SU-DHL-6 (cell line): Measurements from ENCODE around the gene HDGFL2.

Source experiments
- H2AFZ ChIP-seq: fragments of 200-600 bp; sonication (generic); 2 replicates; pipeline ENCODE4 v1.6.1; 2014; ENCODE audit warnings: low read depth, mild to moderate bottlenecking, moderate library complexity, mixed read lengths, antibody characterized with exemption, low read length; ENCODE audit not compliant: severe bottlenecking
- H3F3A ChIP-seq: fragments of 200-600 bp; shearing (Covaris generic); 2 replicates; pipeline ENCODE4 v1.6.0; 2016; ENCODE audit warnings: antibody characterized with exemption, mild to moderate bottlenecking; ENCODE audit not compliant: insufficient read depth
- H3K27ac ChIP-seq: fragments of 200-600 bp; sonication (generic); 2 replicates; pipeline ENCODE4 v1.5.1; 2016; ENCODE audit warnings: low read depth, mild to moderate bottlenecking, low read length, moderate library complexity, mixed read lengths
- H3K27me3 ChIP-seq: fragments of 200-600 bp; sonication (generic), shearing (Covaris generic); 2 replicates; pipeline ENCODE4 v1.6.0; 2014; ENCODE audit warnings: mild to moderate bottlenecking, low read length
- H3K36me3 ChIP-seq: fragments of 200-600 bp; sonication (generic); 2 replicates; pipeline ENCODE4 v1.6.1; 2014; ENCODE audit warnings: mild to moderate bottlenecking, low read length, mixed read lengths
- H3K4me2 ChIP-seq: fragments of 300-600, 200-600 bp; shearing (Covaris generic), sonication (generic); 2 replicates; pipeline ENCODE4 v1.6.0; 2014; ENCODE audit warnings: low read length, low read depth, mild to moderate bottlenecking; ENCODE audit not compliant: poor library complexity, severe bottlenecking
- H3K4me3 ChIP-seq: fragments of 200-600 bp; sonication (generic); 2 replicates; pipeline ENCODE4 v1.5.1; 2014; ENCODE audit warnings: antibody characterized with exemption, low read length, mild to moderate bottlenecking, mixed read lengths; ENCODE audit not compliant: insufficient read depth, poor library complexity, severe bottlenecking
- H3K79me2 ChIP-seq: fragments of 200-600 bp; sonication (generic); 2 replicates; pipeline ENCODE4 v1.6.1; 2014; ENCODE audit warnings: mild to moderate bottlenecking, low read length, moderate library complexity; ENCODE audit not compliant: insufficient read depth
- H3K9ac ChIP-seq: fragments of 200-600 bp; sonication (generic); 2 replicates; pipeline ENCODE4 v1.7.0; 2014; ENCODE audit warnings: mild to moderate bottlenecking, low read length
- H3K9me2 ChIP-seq: fragments of 200-600 bp; sonication (generic); replicated peaks from 2 replicates; pipeline ENCODE4 v1.6.1; 2014; ENCODE audit warnings: low read length; ENCODE audit not compliant: insufficient read depth
- H3K9me3 ChIP-seq: fragments of 200-600 bp; sonication (generic); 2 replicates; pipeline ENCODE4 v1.6.1; 2014; ENCODE audit warnings: low read length, mixed read lengths; ENCODE audit not compliant: insufficient read depth
- H4K20me1 ChIP-seq: fragments of 200-600 bp; sonication (generic); 2 replicates; pipeline ENCODE4 v1.6.1; 2014; ENCODE audit warnings: low read depth, mild to moderate bottlenecking, antibody characterized with exemption, low read length, moderate library complexity, mixed read lengths
- CTCF ChIP-seq: fragments of 200-600 bp; sonication (generic); IDR thresholded peaks from one replicate; pipeline ENCODE4 v1.5.1; 2017; ENCODE audit warnings: antibody characterized with exemption, mild to moderate bottlenecking, low read length, moderate library complexity; ENCODE audit not compliant: insufficient read depth, poor library complexity, severe bottlenecking
- EZH2phosphoT487 ChIP-seq: fragments of 200-600 bp; sonication (generic), shearing (Covaris generic); conservative IDR thresholded peaks from 2 replicates; pipeline ENCODE4 v1.6.1; 2018; ENCODE audit warnings: mild to moderate bottlenecking, antibody characterized with exemption, low read length, moderate library complexity, mixed read lengths

HDGFL2 gene

GRCh38 chr19:4439243-4439642 lies 32.9 kb upstream of the HDGFL2 start:
- no peak overlapping the region for H3K27ac ChIP-seq
- H3K4me3 ChIP-seq = no peak overlapping the region
- H3K4me2 ChIP-seq = no peak overlapping the region
- no peaks in the 10 kb centered on the region for H3F3A ChIP-seq
- H3K36me3 ChIP-seq = peaks cover 4% of the 10 kb centered on the region; the same call in 1 of the 2 replicates
- H3K9ac ChIP-seq = no peak overlapping the region
- no peak for TF ChIP-seq EZH2phosphoT487
- no peak for TF ChIP-seq CTCF
- H3K79me2 ChIP-seq = peaks cover 11% of the 10 kb centered on the region; the same call in 1 of the 2 replicates
- H3K27me3 ChIP-seq = no peaks in the 10 kb centered on the region
- no peaks in the 10 kb centered on the region for H3K9me2 ChIP-seq
- no peak overlapping the region for H2AFZ ChIP-seq
- no peaks in the 10 kb centered on the region for H4K20me1 ChIP-seq
- no peaks in the 10 kb centered on the region for H3K9me3 ChIP-seq

DNA sequence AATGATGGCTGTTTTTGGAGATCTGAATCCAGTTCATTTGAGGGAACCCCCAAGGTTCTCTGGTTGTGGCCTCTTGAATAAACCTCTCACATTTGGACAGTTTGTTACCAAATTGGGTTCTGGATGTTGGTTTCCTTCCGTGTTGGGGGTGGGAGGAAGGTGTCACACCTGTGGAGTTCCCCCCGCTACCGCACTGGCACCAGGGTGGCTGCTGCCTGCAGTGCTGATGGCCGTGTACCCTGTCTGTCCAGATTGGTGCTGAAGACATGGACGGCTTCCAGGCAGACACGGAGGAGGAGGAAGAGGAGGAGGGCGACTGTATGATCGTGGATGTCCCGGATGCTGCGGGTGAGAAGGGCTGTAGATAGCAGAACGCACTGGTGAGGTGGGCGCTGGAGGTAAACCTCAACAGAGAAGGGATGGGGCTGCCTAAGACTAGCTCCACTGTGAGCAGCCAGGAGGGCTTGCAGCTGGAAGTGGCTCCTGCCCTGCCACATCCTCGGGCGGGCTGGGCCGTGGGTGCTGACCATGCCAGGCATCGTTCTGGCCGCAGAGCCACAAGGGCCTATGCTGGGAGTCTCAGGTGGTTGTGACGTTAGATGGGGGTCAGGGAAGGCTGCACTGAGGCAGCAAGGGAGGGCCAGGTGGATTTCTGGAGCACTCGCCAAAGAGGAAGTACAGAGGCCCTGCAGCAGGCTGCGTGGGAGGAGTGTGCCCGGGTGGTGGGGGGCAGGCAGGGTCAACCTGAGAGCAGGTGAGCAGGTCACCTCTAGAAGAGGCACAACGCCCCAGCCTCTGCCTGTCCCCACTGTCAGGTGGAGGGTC lies 29.9 kb upstream of the HDGFL2 start:
- no peak overlapping the region for H3K4me2 ChIP-seq
- no peaks in the 10 kb centered on the region for H3K9me2 ChIP-seq
- H3K27me3 ChIP-seq = no peaks in the 10 kb centered on the region
- no peaks in the 10 kb centered on the region for H3K9me3 ChIP-seq
- 0 out of 2 replicates have a peak, but pooled peaks cover 4% of the 10 kb centered on the region for H3K36me3 ChIP-seq
- no peak overlapping the region for H2AFZ ChIP-seq
- H3K27ac ChIP-seq = no peak overlapping the region
- H3K9ac ChIP-seq = no peak overlapping the region
- no peaks in the 10 kb centered on the region for H4K20me1 ChIP-seq
- H3K4me3 ChIP-seq = no peak overlapping the region
- no peaks in the 10 kb centered on the region for H3F3A ChIP-seq
- TF ChIP-seq EZH2phosphoT487 = no peak
- H3K79me2 ChIP-seq = no peaks in the 10 kb centered on the region

- Histone ChIP-seq H3K27ac (no peak overlapping the region), H3K9me2 (no peaks in the 10 kb centered on the region), H3K9ac (no peak overlapping the region), H3K36me3 (0 out of 2 replicates have a peak, but pooled peaks cover 4% of the 10 kb centered on the region), H3K27me3 (no peaks in the 10 kb centered on the region), H3K79me2 (no peaks in the 10 kb centered on the region), H4K20me1 (no peaks in the 10 kb centered on the region), H3K4me3 (no peak overlapping the region), H2AFZ (no peak overlapping the region), H3K9me3 (no peaks in the 10 kb centered on the region), H3F3A (no peaks in the 10 kb centered on the region), H3K4me2 (no peak overlapping the region)
- TF ChIP-seq EZH2phosphoT487 (no peak), CTCF (no peak)
Measured at GRCh38 chr19:4442819-4443146, 29.3 kb upstream of the HDGFL2 start.

GRCh38 chr19:4443188-4443587 lies 28.9 kb upstream of the HDGFL2 start:
- Histone ChIP-seq H4K20me1 (no peaks in the 10 kb centered on the region), H3K36me3 (0 out of 2 replicates have a peak, but pooled peaks cover 4% of the 10 kb centered on the region), H3K79me2 (no peaks in the 10 kb centered on the region), H3F3A (no peaks in the 10 kb centered on the region), H3K9ac (no peak overlapping the region), H3K9me2 (no peaks in the 10 kb centered on the region), H3K4me3 (no peak overlapping the region), H3K27me3 (no peaks in the 10 kb centered on the region), H3K4me2 (no peak overlapping the region), H3K27ac (no peak overlapping the region), H3K9me3 (no peaks in the 10 kb centered on the region), H2AFZ (no peak overlapping the region)
- TF ChIP-seq EZH2phosphoT487 (no peak), CTCF (no peak)
